HG02759 (cell line): ENCODE data around the gene SEC22C.

ENCODE experiments used
- ATAC-seq: cut with Tn5 transposase; IDR thresholded peaks from one replicate; pipeline ENCODE4 v1.9.1; 2021; ENCODE audit warnings: mild to moderate bottlenecking, moderate library complexity; ENCODE audit not compliant: unreplicated experiment

The SEC22C gene

DNA sequence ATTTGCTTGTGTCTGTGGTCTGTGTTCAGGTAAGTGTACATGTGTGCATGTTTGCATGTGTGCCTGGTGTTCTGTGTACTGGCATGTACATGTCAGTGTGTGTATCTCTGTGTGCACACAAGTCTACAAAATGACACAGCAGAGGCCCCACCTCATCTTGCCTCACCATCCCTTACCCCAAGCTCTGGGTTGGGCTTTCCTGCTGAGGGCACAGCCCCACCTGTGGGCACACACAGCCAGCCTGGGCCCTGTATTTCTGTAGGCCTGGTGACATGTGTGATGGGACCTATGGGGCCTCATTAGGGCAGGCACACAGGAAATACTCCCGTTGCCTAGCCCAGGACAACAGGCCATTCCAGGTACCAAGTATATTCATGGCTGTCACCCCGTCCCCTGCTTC lies 65.8 kb downstream of the SEC22C start:
- ATAC-seq: no peak

DNA sequence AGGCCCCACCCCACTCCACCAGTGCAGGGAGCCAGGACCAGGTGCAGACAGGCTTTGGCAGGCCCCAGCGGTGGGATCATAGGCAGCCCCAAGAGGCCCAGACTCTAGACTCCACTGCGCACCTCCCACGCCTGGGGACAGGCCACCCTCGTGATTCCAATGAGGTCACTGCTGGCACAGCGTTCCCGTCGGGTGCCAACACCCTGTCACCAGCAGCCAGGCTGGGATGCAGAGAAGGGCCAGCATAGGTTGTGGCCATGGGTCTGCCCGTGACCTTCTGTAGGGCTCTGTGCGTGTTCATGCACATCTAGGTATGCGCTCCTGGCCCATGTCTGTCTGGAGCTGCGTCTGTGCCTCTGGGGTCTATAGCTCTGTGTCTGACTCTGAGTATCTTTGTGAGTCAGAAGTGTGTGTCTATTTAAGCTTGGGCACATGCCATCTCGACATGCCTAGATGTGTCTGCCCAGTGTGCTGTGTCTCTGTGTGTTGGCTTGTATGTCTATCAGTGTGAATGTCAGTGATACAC lies 66.3 kb downstream of the SEC22C start:
- no peak for ATAC-seq

DNA sequence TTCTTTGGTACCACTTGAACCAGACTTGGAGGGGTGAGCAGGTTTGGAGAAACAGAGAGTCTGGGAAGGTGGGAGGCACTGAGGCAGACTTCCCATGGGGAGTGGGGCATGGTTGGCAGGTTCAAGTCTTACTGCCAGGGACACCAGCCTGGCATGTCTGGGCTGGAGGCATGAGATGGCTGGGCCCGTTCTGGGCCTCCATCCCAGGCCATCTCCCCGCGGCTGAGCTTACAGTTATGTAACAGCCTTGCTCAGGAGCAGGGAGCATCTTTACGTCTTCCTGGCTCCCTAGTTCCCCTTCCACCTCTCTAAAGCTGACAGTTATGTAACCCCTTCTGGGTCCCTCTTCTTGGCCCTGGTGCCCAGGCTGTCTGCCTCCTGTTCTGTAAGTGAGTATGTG lies 66.9 kb downstream of the SEC22C start:
- no peak for ATAC-seq

DNA sequence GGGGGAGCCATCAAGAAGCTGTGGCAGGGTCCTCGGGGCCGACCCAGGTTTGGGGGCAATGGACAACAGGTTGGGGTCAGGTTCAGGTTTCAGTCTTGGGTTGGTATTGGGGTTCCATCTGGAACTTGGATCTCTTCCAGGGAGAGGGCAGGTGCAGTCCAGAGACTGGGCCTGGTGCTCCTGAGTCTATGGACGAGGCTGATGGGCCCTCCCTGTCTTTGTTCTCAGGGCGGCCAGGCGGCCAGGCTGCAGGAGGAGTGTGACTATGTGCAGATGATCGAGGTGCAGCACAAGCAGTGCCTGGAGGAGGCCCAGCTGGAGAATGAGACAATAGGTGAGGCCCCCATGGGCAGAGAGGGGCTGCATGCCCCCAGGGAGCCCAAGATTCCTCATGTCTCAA lies 68.2 kb downstream of the SEC22C start:
- no peak for ATAC-seq

DNA sequence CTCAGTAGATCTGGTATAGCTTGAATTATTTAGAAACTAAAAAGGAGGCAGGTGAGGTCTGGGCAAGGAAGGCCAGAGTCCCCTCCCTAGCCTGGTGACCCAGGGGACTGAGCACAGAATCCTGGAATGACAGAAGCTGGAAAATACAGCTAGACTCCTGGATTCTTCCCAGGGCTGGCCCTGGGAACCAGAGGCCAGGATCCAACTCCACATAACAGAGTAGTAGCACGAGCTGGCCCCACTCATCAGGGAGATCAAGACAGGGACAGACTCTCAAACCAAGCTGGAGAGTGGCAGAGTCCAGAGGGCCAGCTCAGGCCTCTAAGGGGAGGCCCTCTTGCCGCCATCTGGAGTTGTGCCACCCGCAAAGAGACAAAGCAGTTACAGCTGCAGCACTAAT lies 68.6 kb downstream of the SEC22C start:
- ATAC-seq: no peak

DNA sequence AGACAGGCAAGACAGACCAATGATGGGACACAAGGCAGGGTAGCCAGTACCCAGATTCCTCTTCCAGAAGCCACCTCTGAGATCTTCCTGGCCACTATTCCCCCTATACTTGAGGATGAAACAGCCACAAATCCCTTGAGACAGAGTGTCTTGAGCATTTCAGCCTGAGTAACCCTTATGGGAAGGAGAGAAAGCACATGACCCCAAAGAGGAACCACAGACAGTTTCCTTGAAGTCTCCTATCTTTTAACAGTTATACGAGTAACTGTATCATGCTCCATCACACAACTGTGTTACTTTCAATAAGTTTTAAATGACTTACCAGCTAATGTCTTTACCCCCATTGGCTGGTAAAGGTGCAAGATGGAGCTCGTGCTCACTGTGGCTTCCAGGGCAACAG lies 70.0 kb downstream of the SEC22C start:
- no peak for ATAC-seq

DNA sequence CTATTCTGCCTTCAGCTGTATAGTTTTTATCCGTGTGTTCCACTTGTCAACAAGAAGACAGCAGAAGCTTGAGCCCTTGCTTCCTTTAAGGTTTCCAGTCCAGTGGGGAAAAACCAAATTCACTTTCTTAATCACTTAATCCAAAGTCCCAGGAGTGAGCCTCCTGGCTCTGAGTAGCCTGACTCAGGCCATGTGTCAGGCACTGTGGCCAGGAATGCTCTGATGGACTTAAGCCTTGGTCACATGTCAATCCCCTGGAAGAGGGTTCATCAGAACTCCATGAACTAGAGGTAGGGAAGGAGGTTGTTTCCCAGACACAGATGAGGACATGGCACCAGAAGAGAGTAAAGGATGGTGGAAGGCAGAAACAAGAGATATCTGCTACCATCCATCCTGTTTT lies 70.6 kb downstream of the SEC22C start:
- no peak for ATAC-seq

DNA sequence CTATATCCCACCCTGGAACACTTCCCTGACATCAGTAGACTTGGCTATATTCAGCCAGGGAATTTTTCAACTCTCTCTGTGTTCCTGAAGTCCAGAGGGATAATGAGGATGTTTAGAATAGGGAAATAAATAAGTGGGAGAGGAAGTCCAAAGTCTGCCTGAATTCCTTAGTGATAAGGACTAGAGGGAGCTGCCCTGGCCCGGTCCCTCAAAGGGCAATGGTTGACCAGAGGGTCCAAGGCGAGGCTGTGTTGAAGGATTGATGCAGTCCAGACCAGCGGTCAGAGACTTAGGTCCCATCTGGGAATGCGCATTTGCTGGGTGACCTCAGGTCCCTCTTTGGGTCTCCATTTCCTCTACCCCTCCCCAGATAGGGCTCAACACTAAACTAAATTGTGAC lies 71.4 kb downstream of the SEC22C start:
- no peak for ATAC-seq

DNA sequence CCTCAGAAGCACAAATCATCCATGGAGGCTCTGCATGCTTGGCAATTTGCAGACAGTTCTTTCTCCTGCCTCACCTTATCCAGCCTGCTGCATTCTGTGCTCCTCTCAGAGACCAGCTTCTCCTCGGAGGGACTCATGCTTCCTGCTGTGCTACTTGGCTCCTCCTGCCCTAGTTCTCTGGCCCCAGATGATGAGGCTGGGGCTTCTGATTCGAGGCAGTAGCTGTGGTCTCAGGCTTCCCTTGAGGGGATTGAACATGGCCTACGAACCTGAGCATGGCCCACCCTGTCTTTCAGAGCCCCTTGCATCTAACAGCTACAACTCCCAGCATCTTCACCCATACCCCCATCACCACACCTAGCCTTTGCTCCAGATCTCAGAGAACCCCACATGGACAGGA lies 72.7 kb downstream of the SEC22C start:
- ATAC-seq: no peak

DNA sequence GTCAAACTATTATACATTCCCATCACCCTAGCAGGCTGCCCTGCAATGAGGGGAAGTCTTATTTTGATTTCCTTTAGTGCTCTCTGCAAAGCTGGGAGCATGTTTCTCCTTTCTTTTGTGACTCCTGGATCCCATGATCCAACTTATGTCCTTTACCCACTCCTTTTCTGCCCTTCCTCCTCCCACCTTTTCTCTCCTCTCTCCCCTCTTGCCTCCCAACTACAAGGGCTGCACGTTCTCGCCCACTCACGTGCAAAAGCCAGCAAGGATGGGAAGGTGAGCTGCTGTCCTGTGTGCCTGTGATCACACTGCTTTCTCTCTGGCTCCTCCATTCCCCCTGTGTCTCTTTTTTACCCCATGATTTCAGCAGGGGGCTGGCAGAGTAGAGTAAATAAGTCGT lies 73.2 kb downstream of the SEC22C start:
- no peak for ATAC-seq

DNA sequence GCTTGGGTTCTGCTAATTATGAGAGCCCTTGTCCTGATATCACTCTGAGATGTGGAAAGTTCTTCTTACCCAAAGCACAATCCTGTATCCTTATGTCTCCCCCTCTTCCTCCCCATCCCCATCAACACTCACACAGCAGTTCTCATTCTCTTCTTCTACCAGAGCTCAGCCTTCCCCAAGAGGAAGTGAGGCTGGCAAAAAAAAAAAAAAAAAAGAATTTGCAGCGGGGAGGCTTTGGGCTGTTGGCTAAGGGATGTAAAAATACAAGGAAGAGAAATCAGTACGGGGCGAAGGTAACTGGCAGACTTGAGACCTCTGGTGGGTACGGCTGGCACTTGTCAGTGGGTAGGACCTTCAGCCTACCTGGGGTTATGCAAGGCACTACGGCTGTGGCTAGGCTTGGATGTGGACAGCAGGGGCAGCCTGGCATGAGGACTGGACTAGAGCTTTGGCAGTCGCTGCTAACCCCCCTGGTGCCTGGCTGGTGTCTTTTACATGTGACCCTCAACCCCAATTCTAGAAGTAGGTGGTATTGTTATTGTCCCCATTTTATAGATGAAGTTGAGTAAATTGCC lies 73.9 kb downstream of the SEC22C start:
- no peak for ATAC-seq

DNA sequence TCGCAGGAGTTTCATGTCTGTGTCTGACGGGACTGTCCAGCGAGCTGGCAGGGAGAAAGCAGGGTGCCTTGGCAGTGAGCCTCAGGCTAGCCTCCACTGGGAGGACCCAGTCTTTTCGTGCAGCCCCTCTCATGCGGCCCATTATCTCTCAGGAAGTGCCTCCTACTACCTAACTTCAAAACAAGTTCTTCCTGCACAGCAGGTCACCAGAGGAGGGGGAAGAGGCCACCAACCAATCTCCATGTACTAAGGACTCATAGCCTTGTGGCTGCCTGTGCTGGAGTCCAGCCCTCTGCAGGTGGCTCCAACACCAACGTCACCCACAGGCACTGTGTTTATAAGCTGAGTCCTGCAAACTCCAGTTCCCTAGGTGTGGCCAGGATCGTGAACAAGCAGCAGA lies 74.5 kb downstream of the SEC22C start:
- ATAC-seq: no peak

DNA sequence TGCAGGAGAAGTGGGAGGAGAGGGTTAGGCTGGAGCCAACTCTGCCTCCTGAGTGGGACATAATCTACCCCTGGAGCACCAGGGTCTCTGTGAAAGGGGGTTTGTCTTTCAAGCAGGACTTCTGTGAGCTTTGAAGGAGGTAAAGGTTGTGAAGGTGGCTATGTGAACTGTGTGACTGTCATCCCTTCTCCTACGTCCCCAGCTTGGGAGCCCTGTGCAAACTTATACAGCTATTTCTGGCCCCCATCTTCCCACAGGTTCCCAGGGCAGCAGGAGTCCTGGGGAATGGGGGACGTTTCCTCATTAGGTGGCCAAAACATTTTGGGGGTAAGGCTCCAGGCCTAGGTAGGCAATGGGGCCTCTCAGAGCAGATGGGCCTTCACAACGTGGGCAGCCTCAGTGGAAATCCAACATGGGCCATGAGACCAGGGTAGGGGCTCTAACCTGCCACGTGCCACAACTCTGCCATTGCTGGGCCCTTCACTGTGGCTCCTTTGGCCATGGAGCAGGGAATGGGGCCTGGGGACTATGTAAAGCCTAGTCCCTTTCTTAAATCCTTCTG lies 75.8 kb downstream of the SEC22C start:
- no peak for ATAC-seq

DNA sequence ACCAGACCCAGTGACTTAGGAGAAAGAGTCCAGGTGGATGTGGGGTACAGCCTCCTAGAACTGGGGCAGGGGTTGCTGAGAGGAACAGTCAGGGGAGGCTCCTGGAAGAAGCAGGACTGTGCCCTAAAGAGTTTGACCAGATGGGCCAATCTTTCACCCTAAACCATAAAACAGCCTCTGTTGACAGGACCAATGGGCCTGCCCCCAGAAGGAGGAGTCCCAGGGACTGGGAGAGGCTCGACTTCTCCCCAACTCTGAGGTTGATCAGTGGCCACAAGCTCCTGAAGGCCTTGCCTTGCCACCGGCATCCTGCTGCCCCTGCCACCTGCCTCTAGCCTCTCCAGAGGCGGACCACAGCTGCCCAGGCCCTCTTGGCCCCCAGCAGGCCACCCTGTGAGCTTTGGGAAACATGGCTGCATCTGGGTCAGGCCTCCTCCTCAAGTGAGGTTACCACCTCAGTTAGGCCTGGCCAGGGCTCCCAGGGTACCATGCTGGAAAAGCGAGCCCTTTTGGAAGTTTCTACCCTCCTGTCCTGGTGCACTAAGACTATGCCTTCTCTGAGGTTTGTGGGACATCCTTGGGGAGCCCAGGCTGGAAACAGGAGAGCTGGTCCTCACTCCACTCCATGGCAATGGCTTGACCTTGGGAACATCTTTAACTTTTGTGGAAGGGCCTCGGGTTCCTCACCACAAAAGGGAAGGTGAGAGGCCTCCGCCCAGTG lies 76.5 kb downstream of the SEC22C start:
- ATAC-seq: no peak

DNA sequence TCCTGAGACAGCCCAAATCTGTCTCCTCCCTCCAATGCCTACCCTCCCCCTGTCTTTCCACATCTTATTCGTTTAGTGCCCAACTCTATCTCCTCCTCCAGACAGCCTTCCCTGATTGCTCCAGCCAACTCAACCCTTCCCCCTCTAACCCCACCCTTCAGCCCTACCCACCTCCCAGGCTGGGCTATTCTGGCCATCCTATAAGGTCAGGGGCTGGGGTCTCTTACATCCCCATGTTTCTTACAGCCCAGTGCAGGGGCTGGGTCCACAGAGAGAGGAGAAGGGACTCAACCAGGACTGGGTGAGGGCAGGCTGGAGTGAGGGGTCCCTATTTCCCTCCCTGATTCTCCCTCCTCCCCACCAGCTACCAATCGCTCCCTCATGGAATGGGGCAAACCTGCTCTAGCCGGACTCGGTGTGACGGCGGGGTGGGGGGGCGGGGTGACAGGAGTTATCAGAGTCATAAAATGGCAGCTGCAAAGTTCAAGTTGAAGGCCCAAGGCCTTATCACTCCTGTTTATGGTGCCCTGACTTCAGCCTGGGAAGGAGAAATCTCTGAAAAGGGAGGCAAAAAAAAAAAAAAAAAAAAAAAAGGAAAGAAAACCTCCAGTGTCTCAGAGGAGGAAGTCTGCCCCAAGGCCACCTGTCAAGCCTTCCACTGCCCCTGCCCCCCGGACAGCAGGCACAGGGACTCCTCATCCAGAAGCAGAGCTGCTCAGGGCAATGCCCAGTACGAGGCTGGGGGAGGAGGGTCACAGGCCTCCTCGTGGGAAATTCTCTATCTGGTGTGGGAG lies 77.2 kb downstream of the SEC22C start:
- no peak for ATAC-seq

DNA sequence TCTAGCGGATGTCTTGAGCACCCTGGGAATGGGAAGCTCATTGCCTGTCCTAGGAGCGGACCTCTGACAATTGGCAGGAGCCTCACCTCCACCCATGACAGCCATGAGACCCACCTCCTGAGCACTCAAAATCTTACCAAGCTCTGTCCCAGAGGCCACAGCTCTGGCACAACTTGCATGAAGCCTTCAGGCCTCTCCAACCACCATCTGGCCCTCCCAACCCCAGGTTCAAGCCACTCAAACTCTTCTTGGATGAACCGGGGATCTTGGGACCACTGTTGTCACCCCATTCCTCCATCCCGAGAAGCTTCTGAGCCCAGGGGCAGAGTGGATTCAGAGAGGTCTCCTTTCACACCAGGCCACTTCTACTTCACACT lies 77.8 kb downstream of the SEC22C start:
- ATAC-seq: no peak

DNA sequence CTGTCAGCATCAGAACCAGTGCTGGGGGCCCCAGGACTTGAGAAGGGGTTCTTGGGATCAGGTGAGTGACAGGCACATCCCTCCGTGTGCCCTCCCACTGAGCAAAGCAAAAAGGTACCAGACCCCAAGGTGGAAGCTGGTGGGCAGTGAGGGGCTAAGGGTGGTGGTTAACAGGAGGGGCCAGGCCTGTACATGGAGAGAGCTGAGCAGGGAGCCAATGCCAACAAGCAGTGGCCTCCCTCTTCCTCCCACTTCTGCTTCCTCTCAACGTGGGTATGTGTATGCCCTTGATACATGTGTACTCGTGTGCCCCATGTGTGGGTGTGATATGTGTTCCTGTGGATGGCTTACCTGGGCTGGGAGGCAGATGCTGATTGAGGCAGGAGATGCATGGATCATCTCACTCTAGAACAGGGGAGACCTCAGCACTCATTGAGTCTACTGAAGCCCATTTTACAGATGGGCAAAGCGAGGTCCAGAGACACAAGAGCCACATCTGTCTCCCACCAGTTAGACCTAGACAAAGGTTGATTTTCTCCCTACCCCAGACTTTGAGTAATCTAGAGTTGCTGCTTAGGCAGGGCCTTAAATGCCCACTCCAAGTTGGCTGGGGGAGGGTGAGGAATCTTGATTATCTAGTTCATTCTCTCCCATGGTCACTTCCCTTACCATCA lies 78.4 kb downstream of the SEC22C start:
- ATAC-seq: no peak

DNA sequence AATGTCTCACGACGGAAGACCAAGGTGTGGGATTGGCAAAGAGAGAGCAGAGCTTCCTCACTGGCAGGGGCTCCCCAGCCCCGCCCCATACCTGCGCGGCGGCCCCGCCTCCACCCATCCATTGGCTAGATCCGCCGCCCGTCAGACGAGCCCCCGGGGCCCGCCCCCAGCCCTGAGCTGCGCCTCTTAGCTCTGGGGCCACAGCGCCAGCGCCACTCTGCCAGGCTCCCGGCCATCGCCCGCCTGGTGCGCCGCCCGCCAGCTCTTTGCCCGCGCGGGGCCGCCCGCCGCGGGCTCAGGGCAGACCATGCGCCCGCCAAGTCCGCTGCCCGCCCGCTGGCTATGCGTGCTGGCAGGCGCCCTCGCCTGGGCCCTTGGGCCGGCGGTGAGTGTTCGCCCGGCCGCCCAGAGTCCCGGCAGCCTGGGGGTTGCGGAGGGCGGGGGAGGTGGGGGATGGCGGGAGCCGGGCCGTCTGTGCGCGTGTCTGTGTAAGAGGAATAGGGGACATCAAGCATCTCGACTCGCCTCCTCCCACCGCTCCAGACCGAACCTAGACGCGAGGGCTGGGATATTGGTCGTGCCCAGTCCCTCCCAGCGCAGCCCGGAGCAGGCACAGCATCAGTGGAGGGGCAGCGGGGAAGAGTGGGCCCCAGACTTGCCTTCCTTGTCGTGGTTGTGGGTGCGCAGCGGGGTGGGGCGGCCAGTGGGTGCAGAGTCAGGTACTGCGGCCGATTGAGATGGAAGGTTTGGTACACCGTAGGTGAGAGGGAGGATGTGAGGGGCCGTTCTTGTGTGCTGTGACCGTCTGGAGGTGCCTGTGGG lies 79.1 kb downstream of the SEC22C start, which contains the start of gene VIPR1:
TSS of gene VIPR1 (plus strand) at position 215 of the 822 bp plus-strand sequence. CDS start at position 308, 93 bp downstream.
- peak; percentile 97 for ATAC-seq

DNA sequence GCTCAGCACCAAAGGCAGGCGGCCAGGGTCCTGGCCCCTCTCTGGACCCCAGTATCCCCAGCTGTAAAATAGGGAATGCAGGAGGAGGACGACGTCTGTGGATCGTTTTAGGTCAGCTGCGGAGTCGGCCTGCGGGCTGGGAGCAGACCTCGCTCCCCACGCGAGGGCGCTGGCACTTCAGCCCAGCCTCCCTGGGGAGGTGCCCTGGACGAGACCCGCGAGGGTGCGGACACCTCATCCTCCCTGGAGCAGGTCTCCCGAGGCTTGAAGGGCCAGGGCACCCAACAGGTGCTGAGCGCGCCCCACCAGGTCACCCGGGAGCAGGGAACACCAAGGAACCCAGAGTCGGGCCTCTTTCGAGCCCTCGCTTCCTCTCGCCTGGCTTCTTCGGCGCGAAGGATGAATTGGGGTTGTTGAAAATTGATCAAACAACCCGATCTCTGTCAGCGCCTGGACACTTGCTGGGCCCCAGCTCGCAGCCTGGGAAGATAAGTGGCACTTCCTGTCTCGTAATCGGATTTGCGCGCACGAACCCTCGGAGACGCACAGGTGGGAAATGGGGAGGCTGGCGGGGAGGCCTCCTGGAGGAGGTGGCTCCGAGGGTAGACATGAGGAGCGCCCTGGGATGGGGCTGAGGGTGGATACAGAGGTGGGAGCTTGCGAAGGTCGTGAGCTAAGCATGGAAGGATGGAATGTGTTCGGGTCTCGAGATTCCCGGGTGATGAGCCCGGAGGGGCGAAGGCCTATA lies 79.9 kb downstream of the SEC22C start:
- ATAC-seq: peak; percentile 36

DNA sequence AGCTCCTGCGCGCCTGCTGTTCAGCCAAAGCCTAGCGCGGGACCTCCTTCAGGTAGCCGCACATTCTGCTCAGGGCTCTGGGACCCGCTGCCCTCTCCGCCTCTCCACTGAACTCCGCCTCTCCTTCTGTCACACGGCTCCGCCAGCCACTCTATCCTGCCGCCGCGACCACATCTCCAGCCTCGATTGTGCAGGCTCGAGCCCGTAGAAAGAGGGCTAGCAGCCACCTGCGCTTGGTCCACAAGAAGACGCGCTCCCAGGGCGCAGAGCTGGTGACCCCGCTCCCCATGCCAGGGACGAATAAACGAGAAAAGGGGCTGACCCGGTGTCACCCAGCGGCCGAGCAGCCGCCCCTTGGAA lies 80.5 kb downstream of the SEC22C start:
- no peak for ATAC-seq
